NCI-H345 treated with DMSO at 0.1 percent for 48 hours (cell line): ENCODE results near the gene AFF2.
"Not testable (repeated sequence)": the region's sequence is repeated elsewhere in the genome, so short reads cannot be mapped to it uniquely, and the experiment has no call there.

ENCODE experiments used
- DNase-seq: peaks from one replicate; lab custom pipeline; 2025; ENCODE audit not compliant: unreplicated experiment; lab: John Stamatoyannopoulos, UW

Gene AFF2

DNA sequence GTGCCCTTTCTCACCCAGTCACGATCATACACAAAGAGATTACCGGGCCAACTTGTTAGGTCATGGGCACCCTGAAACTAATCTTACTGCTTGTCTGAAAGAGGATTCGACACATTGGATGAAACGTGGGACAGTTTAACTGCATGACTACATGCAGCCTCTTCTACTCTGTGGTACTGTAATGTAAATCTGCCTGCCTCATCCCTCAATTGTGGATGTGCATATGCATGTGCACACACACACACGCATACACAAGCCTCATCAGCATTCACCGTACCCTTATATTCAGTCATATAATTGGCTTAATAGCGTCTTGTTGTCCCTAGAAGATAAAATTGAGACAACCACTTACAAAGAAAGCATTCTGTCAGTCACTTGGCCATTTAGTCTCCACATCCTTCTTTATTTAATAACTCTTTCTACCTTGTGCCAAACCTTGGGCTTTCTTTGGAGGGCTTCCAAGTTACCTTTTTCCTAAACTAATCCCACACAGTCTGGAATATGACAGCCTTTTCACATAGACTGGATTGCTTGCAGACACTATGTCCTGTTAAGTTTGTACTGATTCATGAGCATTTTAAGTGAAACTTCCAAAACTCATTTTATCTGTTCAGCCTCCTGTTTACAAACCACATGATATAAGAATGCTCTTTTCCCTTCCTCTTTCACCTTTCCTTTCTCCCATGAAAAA, 132.9 kb downstream of the AFF2 start:
- no peak for DNase-seq

DNA sequence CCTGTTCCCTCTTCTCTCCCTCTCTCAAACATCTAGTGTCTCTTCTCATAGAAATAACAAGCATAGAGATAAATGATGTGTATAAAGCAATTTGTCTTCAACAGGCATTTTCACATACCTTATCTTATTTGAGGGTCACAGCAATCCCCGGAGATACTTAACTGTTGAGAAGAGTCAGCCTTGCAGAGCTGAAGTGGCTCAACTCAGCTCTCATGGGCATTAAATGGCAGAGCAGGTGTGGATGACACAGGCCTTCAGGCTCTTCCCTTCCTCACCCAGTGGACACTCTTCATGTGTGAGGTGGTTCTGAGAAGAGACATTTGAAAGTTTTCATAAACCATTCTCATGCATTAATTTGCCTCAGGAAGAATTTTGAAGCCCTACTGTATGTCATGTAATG, 134.2 kb downstream of the AFF2 start:
- no peak for DNase-seq

DNA sequence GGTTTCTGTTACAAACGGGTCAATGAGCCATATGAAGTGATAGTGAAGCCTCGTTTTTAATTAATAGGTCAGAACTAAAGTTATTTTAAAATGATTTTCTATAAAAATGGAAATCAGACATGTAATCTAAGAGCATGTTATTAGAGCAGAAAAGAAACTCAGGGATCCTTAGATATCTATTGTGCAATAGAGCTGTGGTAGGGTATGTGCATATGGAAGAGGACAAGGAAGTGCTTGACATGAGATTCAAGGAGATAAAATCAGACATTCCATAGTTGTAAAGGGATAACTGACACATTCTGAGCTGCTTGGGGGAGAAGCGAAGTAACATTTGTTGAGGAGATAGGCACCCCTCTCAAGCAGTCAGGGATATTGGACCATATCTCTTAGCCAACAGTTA, 143.0 kb downstream of the AFF2 start:
- DNase-seq: no peak

DNA sequence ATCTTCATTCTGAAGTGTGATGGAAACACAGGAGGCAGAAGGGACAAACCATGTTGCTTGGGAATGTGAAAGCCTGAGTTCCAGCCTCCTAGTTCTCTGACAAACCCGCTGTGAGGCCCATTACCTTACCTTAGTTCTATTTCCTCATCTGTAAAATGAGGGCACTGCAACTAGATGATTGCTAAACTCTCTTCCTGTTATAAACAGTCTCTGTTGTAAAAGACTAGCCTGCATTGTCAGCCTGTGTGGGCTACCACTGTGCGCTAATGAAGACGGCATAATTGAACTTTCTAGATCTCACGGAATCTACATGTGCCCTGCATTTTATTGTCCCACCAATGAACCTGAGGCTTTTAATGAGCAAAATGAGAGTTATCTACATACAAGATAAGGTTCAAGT, 147.2 kb downstream of the AFF2 start:
- DNase-seq: no peak

DNA sequence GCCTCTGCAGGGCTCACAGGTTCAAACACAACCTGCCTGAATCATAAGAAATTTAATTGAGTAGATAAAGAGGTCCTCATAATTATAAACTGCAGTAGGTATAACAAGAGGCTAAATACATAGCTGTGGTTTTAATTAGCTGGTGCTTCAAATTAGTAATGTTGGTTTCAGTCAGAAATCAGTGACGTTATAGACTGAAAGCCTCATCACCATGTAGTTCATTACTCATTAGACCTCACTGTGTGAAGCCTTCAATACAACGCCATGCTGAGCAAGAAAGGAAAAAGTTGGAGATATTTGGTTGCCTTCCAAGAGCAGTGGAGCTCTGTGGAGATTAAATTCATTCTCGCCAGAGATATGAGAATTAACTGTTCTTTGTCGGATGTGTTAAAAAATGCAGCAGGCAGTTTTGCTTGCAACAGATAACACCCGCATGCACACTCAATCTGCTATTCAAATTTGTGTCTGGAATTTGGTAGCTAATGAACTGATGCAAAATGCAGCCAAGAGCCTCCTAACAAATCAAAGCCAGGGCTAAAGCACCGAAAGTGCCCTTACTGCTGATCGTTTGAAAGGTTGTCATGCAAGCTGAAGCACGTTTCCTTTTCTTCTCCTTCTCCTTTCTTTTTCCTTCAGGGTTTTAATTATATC, 148.9 kb downstream of the AFF2 start:
- no peak for DNase-seq

DNA sequence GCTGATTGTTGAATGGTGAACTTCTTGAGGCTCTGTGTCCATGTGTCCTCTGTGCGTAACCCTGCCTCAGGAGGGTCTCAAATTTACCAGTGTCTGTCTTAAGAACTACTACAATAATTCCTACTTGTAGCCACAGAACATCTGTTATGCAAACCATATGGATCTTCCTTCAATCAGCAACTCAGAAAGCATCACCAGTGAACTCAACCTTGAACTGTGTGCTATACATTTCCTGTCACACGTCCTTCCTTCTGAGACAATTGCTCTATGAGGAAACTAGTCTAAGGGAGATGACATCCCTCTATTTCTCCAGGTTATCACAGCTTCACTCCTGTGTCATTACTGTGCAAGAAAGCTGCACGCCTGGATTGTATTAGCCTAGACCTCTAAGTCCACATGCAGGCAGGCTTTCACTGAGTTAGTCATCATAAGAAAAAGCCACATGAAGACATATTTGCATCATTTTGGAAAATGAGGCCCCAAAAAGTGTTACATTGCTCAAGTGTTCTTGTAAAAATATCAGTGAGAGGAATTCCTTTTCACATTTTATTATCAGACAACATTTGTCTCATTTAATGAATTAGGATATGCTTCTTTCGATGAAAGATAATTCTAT, 157.8 kb downstream of the AFF2 start:
- DNase-seq: no peak

DNA sequence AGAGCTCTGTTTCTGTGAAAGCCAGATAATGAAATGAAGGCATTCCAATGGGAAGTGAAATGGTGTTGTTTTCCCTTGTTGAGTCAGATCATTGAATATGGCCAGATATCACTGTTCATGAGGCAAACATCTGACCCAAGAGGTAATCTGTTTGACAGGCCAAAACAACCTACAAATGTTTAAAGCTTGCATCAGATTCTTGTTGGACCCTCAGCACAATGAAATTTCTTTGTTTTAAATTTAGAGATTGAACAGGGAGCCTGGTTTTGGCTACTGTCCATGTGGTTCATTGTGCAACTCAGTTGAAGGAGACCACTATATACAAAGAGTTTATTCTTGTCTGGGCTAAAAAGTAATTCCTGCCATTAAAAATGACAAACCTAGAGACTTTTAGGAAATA, 159.1 kb downstream of the AFF2 start:
- no peak for DNase-seq

DNA sequence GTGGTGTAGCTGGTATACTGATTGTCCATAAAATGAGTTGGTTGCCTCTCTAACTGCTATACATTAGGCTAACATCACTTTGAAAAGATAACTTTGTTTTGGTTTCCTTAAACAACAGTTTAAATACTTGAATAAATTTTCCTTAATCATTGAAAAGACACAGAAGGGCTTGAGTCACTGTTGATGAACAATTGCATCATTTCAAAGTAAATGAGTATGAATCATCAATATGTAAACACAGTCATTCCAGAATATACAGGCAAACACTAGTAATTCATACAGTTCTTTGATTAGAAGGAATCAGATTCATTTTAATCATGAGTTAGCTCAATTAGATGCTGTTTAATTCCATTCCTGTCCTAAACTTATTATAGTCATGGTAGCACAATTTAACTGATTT, 160.6 kb downstream of the AFF2 start:
- no peak for DNase-seq

DNA sequence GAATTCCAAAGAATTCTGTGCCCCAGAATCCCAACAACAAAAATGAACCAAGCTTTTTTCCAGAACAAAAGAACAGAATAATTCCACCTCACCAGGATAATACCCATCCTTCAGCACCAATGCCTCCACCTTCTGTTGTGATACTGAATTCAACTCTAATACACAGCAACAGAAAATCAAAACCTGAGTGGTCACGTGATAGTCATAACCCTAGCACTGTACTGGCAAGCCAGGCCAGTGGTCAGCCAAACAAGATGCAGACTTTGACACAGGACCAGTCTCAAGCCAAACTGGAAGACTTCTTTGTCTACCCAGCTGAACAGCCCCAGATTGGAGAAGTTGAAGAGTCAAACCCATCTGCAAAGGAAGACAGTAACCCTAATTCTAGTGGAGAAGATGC, 161.6 kb downstream of the AFF2 start:
- DNase-seq: no peak

DNA sequence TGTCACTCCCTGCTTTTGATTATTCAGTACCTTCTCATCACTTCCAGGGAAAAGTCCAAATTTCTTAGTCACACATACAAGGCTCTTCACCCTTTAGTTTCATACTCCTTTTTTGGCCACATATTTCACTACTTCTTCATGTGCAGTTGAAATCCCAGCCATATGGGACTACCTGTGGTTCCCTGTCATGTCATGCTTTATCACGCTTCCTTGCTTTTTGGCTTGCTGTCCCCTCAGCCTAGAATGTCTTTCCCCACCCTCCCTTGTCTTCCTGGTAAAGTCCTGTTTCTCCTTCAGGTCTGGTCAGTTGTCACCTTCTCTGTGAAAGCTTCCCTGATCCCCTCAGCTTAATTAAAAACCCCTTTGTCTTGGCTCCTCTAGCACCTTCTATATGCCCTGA, 163.8 kb downstream of the AFF2 start:
- no peak for DNase-seq

DNA sequence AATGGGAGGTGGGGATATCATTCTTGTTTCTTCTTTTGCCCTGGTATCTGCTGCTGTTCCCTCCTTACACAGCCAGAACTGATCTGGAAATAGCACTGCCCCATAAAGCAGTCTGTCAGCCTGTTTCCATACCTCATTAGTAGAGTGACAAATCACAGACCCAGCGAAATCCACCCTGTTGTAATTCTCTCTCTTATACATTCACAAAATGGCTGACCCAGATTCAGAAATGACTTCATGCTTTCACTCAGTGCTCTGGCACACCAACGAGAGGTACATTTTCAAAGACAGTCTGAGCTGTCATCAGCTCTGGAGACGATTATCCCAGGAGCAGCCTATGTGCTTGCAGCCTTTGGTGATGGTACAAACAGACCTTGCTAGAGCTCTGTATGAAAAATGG, 164.6 kb downstream of the AFF2 start:
- DNase-seq: no peak

DNA sequence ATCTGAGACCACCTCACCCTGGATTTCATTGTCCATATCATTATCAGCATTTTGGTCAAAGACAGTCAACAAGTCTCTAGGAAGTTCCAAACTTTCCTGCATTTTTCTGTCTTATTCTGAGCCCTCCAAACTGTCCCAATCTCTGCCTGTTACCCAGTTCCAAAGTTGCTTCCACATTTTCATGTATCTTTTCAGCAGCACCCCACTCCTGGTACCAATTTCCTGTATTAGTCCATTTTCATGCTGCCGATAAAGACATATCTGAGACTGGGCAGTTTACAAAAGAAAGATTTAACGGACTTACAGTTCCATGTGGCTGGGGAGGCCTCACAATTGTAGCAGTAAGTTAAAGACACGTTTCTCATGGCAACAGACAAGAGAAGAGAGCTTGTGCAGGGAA, 168.8 kb downstream of the AFF2 start:
- DNase-seq: not testable (repeated sequence)

DNA sequence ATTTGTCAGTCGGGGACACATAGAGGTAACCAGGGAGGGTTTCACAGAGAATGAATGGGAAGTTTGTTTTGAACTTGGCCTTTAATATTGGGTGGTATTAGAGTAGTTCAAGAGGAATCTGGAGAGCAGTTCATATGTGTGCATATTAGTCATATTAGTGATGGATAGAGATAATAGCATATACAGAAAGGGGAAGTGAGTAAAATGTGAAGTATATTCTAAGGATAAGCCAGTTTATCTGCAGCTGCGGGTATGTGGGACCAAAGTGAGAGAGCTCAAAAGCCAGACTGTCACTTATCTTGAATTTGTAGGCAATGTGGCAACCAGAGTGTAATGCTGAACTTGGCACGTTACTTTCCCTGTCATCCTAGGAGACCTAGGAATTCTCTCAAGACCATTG, 169.9 kb downstream of the AFF2 start:
- DNase-seq: no peak

DNA sequence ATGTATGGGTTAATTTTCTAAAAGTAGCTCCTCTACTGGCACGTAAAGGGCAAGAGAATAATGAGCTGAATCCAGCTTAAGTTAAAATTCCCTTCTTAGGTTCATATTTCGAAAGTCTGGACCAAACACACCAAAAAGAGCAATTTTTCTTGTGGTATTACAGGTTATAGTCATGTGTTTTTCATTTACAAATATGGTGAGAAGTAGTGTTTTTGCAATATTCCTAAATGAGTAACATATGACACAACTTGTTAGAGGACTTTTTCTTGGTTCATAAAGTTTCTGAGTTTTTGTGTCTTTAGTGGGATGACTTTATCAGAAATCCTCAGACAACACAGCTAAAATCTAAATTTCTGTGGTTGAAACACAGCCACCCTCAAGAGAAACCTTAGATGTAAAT, 172.1 kb downstream of the AFF2 start:
- no peak for DNase-seq

DNA sequence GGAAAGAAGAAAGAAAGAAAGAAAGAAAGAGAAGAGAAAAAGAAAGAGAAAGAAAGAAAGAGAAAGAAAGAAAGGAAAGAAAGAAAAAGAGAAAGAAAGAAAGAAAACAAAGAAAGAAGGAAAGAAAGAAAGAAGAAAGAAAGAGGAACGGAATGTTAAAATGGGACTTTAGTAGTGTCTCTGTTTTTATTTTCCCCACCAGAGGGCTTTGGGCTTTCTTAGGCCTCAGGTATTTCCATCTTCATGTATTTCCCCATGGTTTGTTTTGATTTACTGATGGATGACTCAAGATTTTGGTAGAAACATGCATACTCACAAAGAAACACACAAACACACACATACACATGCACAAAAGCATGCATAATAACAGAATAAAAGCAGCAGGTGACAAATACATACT, 181.2 kb downstream of the AFF2 start:
- no peak for DNase-seq

DNA sequence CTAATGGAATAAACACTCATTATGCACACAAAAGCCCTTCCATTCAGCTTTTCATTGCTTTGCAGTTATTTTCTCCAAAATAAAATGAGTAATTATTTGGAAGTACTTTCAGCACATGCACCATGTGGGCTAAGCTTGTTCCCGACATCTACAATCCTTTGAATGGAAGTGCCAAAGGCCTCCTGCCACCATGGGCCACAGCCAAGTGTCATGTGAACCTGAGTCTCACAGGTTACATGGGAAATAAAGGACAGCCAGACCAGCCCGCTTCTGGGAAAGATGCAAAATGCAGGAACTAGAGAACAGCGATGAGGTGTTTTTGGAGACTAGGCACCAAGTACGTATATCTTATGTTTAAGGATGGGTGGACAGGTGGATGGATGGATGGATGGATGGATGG, 181.8 kb downstream of the AFF2 start:
- DNase-seq: no peak

DNA sequence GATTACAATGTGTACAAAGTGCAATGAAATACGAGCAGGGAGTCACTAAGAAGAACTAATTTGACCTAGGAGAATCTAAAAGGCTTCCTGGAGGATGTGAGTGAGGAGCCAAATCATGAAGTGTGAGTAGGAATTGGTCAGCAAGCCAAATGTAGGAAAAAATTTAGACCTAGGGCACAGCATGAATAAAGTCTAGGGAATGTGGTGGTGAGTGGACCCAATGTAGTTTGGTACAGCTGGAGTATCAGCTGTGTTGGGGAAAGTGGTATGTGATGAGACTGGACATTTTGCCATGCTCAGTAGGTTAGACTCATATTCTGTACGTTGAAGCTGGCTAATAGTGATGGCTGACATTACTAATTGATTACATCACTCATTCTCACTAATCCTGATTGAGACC, 191.0 kb downstream of the AFF2 start:
- DNase-seq: no peak

DNA sequence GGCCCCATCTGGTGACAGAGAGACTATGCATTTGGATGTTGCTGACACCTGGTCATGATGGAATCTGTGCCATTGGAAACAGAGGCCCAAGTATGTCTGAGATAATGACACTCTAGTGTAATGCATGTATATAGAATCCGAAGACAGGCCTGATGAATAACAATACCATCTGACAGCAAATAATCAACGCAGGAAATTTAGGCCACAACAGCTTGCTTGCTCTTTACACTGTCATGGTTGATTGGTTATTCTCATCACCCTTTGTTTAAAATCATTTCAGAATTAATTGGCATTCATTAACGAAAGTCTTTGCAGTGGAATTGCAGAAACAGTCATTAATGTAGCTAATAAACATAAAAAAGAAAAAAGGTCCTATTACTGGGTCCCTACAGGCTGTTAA, 194.8 kb downstream of the AFF2 start:
- no peak for DNase-seq

DNA sequence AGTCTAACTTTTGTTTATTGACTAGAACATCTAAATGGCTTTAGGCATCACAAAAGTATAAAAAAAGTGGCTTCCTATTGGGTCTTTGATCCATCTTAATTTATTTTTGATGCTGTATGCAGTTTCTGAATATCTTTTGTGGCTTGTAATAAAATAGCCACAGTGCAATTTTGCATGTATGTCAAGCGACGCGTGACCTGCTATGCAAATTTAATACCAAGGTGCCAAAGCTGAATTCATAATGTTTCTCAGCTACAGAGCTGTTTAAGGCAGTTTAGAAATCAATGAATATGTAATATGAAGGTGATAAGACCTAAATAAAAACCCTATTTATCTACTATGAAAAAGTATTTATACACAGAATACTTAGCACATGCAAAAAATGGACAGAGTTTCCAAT, 197.8 kb downstream of the AFF2 start:
- DNase-seq: no peak

DNA sequence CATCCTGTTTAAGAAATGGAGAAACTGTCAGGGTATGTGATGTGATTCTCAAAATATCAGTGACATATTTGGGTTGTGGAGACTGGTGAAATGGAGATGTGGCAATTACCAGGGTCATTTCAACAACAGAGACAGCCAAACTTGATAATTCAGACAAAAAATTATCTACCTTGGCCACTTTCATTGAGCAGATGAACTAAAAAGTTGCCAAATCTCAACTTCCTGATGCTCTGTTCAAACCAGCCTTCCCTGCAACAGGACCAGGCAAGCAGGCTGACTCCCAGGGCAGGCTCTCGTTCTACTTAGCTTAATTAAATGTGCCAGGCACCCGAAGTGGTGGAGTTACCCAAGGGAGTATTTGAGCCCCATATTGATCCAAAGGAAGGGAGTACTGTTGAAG, 199.6 kb downstream of the AFF2 start:
- DNase-seq: no peak

DNA sequence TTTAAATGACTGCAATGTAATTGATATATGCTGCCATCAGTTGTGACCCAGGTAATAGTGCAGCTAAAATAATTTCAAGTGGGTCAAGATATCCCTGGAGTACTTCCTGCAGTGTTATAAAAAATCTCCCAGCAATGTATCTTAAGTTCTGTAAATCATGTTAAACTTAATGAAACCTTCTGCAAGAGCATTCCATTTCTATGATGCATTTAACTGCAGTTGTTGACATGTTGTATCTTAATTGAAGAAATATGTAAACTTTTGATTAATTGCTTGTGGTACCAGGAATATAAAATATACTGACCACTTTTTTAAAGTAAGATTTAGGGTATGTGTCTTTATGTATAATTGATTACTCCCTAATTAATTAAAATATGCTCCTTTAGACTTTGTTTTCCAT, 213.6 kb downstream of the AFF2 start:
- DNase-seq: no peak

DNA sequence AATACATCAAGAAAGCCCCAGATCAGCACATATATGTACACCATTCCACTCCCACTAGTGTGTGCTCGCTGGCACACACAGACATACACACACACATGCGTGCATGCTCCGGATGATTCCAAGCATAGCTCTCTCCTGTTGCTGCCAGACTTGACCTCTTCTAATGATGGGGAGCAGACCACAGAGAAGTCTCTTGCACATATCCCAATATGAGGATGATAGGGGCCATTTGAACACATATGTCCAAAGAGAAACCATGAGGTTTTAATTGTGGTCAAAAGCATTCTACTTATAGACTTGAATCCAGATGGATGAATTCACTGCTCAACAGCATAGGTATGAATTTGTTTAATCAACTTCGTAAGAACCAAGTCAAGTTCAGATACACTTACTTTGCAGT, 214.9 kb downstream of the AFF2 start:
- DNase-seq: no peak

DNA sequence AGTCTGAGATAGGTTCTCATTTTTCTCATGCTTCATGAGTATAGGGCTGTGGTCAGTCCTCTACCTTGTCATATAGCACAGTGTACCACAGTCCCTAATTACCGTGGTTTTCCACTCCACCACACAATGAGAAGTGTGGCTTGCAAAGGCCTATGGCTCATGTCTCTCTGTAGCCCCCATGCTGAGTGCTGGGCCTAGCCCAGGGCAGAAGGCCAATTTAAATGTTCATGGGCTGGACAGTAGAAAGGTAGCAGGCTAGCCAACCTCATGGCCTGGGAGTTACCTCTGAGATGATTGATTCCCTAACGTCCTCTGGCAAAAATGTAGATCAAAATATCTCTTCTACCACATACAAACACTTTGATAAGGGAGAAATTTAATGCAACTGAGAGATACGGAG, 222.5 kb downstream of the AFF2 start:
- no peak for DNase-seq
